Endodermal cell (in vitro differentiated cells): ENCODE measurements around the gene C19orf12. TPM values are rescaled to one million over a fixed set of nuclear protein-coding genes. Genes with fewer than 3 reads are reported as not detected.

Source experiments
- DNase-seq: peaks from one replicate; pipeline ENCODE4 v3.0.0-alpha.2; 2017
- H3K27ac ChIP-seq: 2 replicates; pipeline ENCODE4 v1.5.1; 2013; ENCODE audit warnings: mild to moderate bottlenecking, low read depth, low read length, moderate library complexity
- H3K27me3 ChIP-seq: 2 replicates; pipeline ENCODE4 v1.6.1; 2013; ENCODE audit warnings: mild to moderate bottlenecking, low read length, moderate library complexity; ENCODE audit not compliant: insufficient read depth, control insufficient read depth, poor library complexity, severe bottlenecking
- H3K36me3 ChIP-seq: 2 replicates; pipeline ENCODE4 v1.7.0; 2013; ENCODE audit warnings: mild to moderate bottlenecking, low read length, moderate library complexity; ENCODE audit not compliant: control insufficient read depth, insufficient read depth
- H3K4me1 ChIP-seq: one replicate; pipeline ENCODE4 v1.7.0; 2013; ENCODE audit warnings: low read length; ENCODE audit not compliant: control insufficient read depth, insufficient read depth
- H3K4me3 ChIP-seq: 2 replicates; pipeline ENCODE4 v1.5.1; 2013; ENCODE audit warnings: mild to moderate bottlenecking, low read length, moderate library complexity
- H3K9ac ChIP-seq: 2 replicates; pipeline ENCODE4 v1.6.1; 2013; ENCODE audit warnings: mild to moderate bottlenecking, low read length, moderate library complexity; ENCODE audit not compliant: poor library complexity, severe bottlenecking; ENCODE audit errors: extremely low read depth
- H3K9me3 ChIP-seq: 2 replicates; pipeline ENCODE4 v1.6.1; 2013; ENCODE audit warnings: mild to moderate bottlenecking, low read length, moderate library complexity; ENCODE audit not compliant: control insufficient read depth
- H3K27ac Mint-ChIP-seq: 2 replicates; pipeline ENCODE4 v1.8.0; 2020; ENCODE audit warnings: mixed read lengths
- H3K27me3 Mint-ChIP-seq: 2 replicates; pipeline ENCODE4 v1.8.0; 2021; ENCODE audit warnings: mild to moderate bottlenecking, mixed read lengths; ENCODE audit not compliant: insufficient read depth
- H3K36me3 Mint-ChIP-seq: 2 replicates; pipeline ENCODE4 v1.8.0; 2020; ENCODE audit warnings: low read depth, mixed read lengths
- H3K4me1 Mint-ChIP-seq: 2 replicates; pipeline ENCODE4 v1.8.0; 2020; ENCODE audit warnings: mixed read lengths
- H3K4me3 Mint-ChIP-seq: 2 replicates; pipeline ENCODE4 v1.8.0; 2020; ENCODE audit warnings: mild to moderate bottlenecking, moderate library complexity, mixed read lengths
- H3K9me3 Mint-ChIP-seq: 2 replicates; pipeline ENCODE4 v1.8.0; 2020; ENCODE audit warnings: mild to moderate bottlenecking, mixed read lengths
- WGBS, 2 experiments: methylation state at CpG; one replicate each; pipeline versions ENCODE4 v1.1.5 to v1.1.7; 2013; ENCODE audit warnings: missing lambda C conversion rate in 2 of 2, mixed read lengths in 1 of 2; ENCODE audit not compliant: insufficient coverage in 1 of 2, insufficient read length in 1 of 2; 5-methylcytosine and 5-hydroxymethylcytosine counted together
- total RNA-seq, 2 donors: library from RNA; stranded (reverse); fragmentation: NEBNext Ultra II Directional in 1 of 2; extraction: Animal tissue kit (Norgen Biotek cat#: 25700) in 1 of 2; gene quantifications; 2 replicates in 1 of 2; 3 replicates in 1 of 2; pipeline ENCODE4 v1.2.1, GENCODE V29; 2021
- TF ChIP-seq, protein P1 (sequence below): fragments of 200-600 bp; sonication (generic); conservative IDR thresholded peaks from 2 replicates; pipeline ENCODE4 v1.5.0; 2021; ENCODE audit warnings: antibody characterized with exemption, mild to moderate bottlenecking

The C19orf12 gene
- total RNA-seq, 2 donors from 2014 or later = 18.9 to 22.9 TPM

DNA sequence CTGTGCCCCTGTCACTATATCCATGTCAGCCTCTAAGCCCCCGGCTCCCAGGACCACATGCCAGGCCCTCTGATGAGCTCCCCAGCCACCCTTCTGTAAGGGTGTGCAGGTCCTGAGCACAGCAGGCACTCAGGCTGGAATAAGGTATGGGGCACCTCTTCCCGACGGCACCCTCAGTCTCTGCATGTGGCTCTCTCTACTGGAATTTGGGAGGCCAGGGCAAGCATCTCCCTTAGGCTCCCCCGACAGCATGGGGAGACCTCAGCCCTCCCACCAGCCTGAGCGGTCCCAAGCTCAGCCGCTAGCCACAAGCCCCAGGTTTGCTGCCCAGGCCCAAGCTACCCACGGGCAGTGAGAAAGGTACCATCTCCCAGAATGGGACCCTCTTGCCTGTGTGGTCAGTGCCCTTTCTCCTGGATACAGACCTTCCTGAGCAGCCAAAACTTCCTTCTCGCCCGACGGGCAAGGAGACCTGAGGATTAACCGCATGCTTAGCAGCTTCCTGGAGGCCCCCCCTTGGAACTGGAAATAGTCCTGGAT, 22.5 kb upstream of the C19orf12 start:
- WGBS, 2 experiments = 88 to 92% methylated on average over 5 to 11 of the region's 11 CpGs
- H3K27ac Mint-ChIP-seq = no peak overlapping the region
- H3K36me3 Mint-ChIP-seq = no peaks in the 10 kb centered on the region
- Histone ChIP-seq H3K4me3 (no peak overlapping the region), H3K36me3 (no peaks in the 10 kb centered on the region), H3K9ac (no peak overlapping the region), H3K9me3 (no peaks in the 10 kb centered on the region), H3K4me1 (no peaks in the 10 kb centered on the region), H3K27me3 (peaks cover 10% of the 10 kb centered on the region), H3K27ac (no peak overlapping the region)
- no peak for DNase-seq
- peaks cover 4% of the 10 kb centered on the region for H3K4me1 Mint-ChIP-seq
- H3K4me3 Mint-ChIP-seq = no peak overlapping the region
- H3K27me3 Mint-ChIP-seq = peaks cover 15% of the 10 kb centered on the region
- no peaks in the 10 kb centered on the region for H3K9me3 Mint-ChIP-seq
- TF ChIP-seq, protein P1, sequence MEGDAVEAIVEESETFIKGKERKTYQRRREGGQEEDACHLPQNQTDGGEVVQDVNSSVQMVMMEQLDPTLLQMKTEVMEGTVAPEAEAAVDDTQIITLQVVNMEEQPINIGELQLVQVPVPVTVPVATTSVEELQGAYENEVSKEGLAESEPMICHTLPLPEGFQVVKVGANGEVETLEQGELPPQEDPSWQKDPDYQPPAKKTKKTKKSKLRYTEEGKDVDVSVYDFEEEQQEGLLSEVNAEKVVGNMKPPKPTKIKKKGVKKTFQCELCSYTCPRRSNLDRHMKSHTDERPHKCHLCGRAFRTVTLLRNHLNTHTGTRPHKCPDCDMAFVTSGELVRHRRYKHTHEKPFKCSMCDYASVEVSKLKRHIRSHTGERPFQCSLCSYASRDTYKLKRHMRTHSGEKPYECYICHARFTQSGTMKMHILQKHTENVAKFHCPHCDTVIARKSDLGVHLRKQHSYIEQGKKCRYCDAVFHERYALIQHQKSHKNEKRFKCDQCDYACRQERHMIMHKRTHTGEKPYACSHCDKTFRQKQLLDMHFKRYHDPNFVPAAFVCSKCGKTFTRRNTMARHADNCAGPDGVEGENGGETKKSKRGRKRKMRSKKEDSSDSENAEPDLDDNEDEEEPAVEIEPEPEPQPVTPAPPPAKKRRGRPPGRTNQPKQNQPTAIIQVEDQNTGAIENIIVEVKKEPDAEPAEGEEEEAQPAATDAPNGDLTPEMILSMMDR = no peak

DNA sequence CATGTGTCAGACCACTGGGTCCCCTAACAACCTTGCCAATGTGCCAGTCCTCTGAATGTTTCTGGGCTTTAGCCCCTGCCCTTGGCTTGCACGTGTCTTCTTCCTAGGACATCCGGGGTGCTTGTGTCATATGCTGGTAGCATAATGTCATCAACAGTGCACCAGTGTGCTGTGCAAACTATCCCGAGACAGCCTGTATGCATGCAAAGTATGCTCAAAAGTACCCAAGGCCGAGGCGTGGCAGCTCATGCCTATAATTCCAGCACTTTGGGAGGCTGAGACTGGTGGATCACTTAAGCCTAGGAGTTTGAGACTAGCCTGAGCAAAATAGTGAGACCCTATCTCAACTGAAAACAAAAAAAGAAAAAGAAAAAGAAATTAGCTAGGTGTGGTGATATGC, 20.8 kb upstream of the C19orf12 start:
- peaks cover 23% of the 10 kb centered on the region for H3K27me3 ChIP-seq
- 96 to 100% methylated on average over 2 to 5 of the region's 5 CpGs for WGBS, 2 experiments
- H3K27ac Mint-ChIP-seq = no peak overlapping the region
- no peaks in the 10 kb centered on the region for H3K9me3 Mint-ChIP-seq
- no peaks in the 10 kb centered on the region for H3K9me3 ChIP-seq
- no peak overlapping the region for H3K27ac ChIP-seq
- no peak overlapping the region for H3K4me3 ChIP-seq
- H3K36me3 ChIP-seq = no peaks in the 10 kb centered on the region
- no peaks in the 10 kb centered on the region for H3K4me1 Mint-ChIP-seq
- H3K4me3 Mint-ChIP-seq = no peak overlapping the region
- TF ChIP-seq, protein P1 = no peak
- H3K4me1 ChIP-seq = no peaks in the 10 kb centered on the region
- no peak for DNase-seq
- no peaks in the 10 kb centered on the region for H3K36me3 Mint-ChIP-seq
- H3K27me3 Mint-ChIP-seq = peaks cover 16% of the 10 kb centered on the region
- H3K9ac ChIP-seq = no peak overlapping the region

DNA sequence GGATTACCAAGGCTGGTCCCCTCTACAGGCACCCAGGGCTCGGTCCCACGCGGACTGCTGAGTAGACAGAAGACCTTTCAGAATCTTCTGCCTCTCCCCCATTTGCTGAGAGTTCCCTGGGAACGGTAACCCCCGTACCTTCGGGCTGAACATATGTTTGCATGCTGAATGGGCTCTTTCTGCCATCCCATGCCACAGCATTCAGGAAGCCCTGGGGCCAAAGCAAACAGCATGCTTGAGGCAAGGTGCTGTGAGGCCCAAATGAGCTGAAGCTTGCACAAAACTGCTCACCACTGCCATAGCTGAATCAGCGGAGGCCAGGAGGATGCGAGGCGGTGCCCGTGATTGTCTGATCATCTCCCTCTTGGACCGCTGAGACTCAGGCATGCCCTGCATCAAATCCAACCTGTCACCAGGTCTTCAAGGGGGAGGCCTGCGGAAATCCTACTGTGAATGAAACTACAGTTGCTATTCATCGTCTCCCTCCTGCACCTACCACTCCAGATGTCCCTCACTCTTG, 16.3 kb upstream of the C19orf12 start:
- no peaks in the 10 kb centered on the region for H3K4me1 Mint-ChIP-seq
- no peak overlapping the region for H3K27ac Mint-ChIP-seq
- H3K9ac ChIP-seq = no peak overlapping the region
- H3K36me3 Mint-ChIP-seq = no peaks in the 10 kb centered on the region
- peaks cover 13% of the 10 kb centered on the region for H3K27me3 Mint-ChIP-seq
- no peak overlapping the region for H3K4me3 Mint-ChIP-seq
- H3K9me3 ChIP-seq = no peaks in the 10 kb centered on the region
- no peak overlapping the region for H3K4me3 ChIP-seq
- no peak overlapping the region for H3K27ac ChIP-seq
- no peak for DNase-seq
- H3K36me3 ChIP-seq = no peaks in the 10 kb centered on the region
- peaks cover 24% of the 10 kb centered on the region for H3K27me3 ChIP-seq
- H3K9me3 Mint-ChIP-seq = no peaks in the 10 kb centered on the region
- H3K4me1 ChIP-seq = no peaks in the 10 kb centered on the region
- 89 to 93% methylated on average over 11 to 13 of the region's 13 CpGs for WGBS, 2 experiments
- TF ChIP-seq, protein P1 = no peak
